K562 (cell line): ENCODE results near the gene OXSR1. TPM values are rescaled to one million over a fixed set of nuclear protein-coding genes. Genes with fewer than 3 reads are reported as not detected.

ENCODE experiments used
- CEBPZ ChIP-seq: fragments of 150-350 bp; IDR thresholded peaks from 2 replicates; pipeline ENCODE4 v1.6.1; 2014; ENCODE audit warnings: low read depth, mild to moderate bottlenecking, low read length, borderline replicate concordance
- CSDE1 ChIP-seq, 2 experiments: fragments of 450-650 bp; IDR thresholded peaks; 2 replicates each; pipeline ENCODE4 v1.6.1; 2016; ENCODE audit warnings: mild to moderate bottlenecking in 1 of 2
- FOXP4 ChIP-seq: sonication (generic); formaldehyde crosslinking; IDR thresholded peaks from 2 replicates; pipeline ENCODE4 v1.8.0; 2022; ENCODE audit warnings: mild to moderate bottlenecking, missing genetic modification reagents, borderline replicate concordance
- MCM5 ChIP-seq: fragments of 450-650 bp; IDR thresholded peaks from 2 replicates; pipeline ENCODE4 v1.6.1; 2016; ENCODE audit warnings: low read depth
- SIX5 ChIP-seq, 2 experiments: IDR thresholded peaks; 2 replicates each; pipeline ENCODE4 v1.6.1; 2011; ENCODE audit warnings: low read length in 2 of 2, borderline replicate concordance in 1 of 2, low read depth in 1 of 2, mild to moderate bottlenecking in 1 of 2, moderate library complexity in 1 of 2; ENCODE audit not compliant: insufficient read depth in 1 of 2
- SRSF3 ChIP-seq: fragments of 200-400 bp; formaldehyde crosslinking; IDR thresholded peaks from 2 replicates; pipeline ENCODE4 v1.6.1; 2016; ENCODE audit warnings: mild to moderate bottlenecking, low read length, moderate library complexity; ENCODE audit not compliant: insufficient read depth
- USF1 ChIP-seq: sonication (generic); formaldehyde crosslinking; IDR thresholded peaks from 2 replicates; pipeline ENCODE4 v1.9.0; 2022; ENCODE audit warnings: mild to moderate bottlenecking, missing genetic modification reagents
- ZMIZ1 ChIP-seq, 2 experiments: fragments of 150-350 bp in 1 of 2; IDR thresholded peaks; 2 replicates each; pipeline ENCODE4 v1.6.1; 2012 to 2016; ENCODE audit warnings: low read depth in 2 of 2, low read length in 2 of 2, mild to moderate bottlenecking in 1 of 2, moderate library complexity in 1 of 2
- ZNF639 ChIP-seq, 2 experiments: fragments of 200-800 bp in 1 of 2; sonication (Bioruptor generic) in 1 of 2; sonication (generic) in 1 of 2; formaldehyde crosslinking in 1 of 2; IDR thresholded peaks in 1 of 2; conservative IDR thresholded peaks in 1 of 2; 2 replicates each; pipeline versions ENCODE4 v1.5.0 to v1.6.1; 2016 to 2020; ENCODE audit warnings: missing compliant biosample characterization in 1 of 2, missing genetic modification characterization in 1 of 2, missing genetic modification reagents in 1 of 2
- ZNF740 ChIP-seq, 3 experiments: fragments of 200-800 bp in 1 of 3; sonication (Bioruptor generic) in 1 of 3; sonication (generic) in 1 of 3; formaldehyde crosslinking in 1 of 3; IDR thresholded peaks; 2 replicates each; pipeline versions ENCODE4 v1.6.1 to v1.8.0; 2016 to 2022; ENCODE audit warnings: mild to moderate bottlenecking in 2 of 3, missing compliant biosample characterization in 2 of 3, missing genetic modification characterization in 2 of 3, missing genetic modification reagents in 1 of 3
- polyA plus RNA-seq, 8 experiments: library from polyadenylated mRNA; depleted of rRNA in 4 of 8; stranded (reverse) in 5 of 8; unstranded in 3 of 8; fragments of >200 nt; fragmentation: Nextera tagmentation in 2 of 8; fragmentation: Illumina TruSeq in 1 of 8; extraction: Ambion mirVana in 2 of 8; extraction: Trizol in 1 of 8; gene quantifications; 2 replicates each; pipeline versions ENCODE4 v1.2.1 to v1.2.3, GENCODE V29; 2011 to 2014; ENCODE audit warnings: inconsistent platforms in 1 of 8, missing spikeins in 1 of 8
- total RNA-seq, 7 experiments: library from RNA; depleted of rRNA in 6 of 7; stranded (reverse); fragments of >200 nt in 6 of 7; fragmentation: Illumina TruSeq in 2 of 7; extraction: Trizol in 2 of 7; gene quantifications; 2 replicates each; pipeline versions ENCODE4 v1.2.1 to v1.2.3, GENCODE V29; 2011 to 2021; ENCODE audit warnings: low replicate concordance in 1 of 7

The OXSR1 gene
- total and polyA plus RNA-seq, 9 of the 15 experiments (the other 6 are each of a cell fraction or from before 2014, with no cell fraction given): 15.7 to 87.6 (median 48.7) TPM

GRCh38 chr3:38117748-38118420 lies 47.5 kb upstream of the OXSR1 start (continued):
- no peak for TF ChIP-seq ZNF639 (CRISPR knock-in tag; conservative IDR thresholded peaks at IDR 0.05 in 1 of 2, IDR thresholded peaks at IDR 0.05 in 1 of 2)
- TF ChIP-seq ZMIZ1 (IDR thresholded peaks at IDR 0.05; ENCODE audit: low read depth in 2 of 2, low read length in 2 of 2): no peak
- no peak for TF ChIP-seq CSDE1 (IDR thresholded peaks at IDR 0.05)
- no peak for TF ChIP-seq CEBPZ
- TF ChIP-seq USF1: peak; percentile 66
- no peak for TF ChIP-seq FOXP4 (CRISPR knock-in tag)
- TF ChIP-seq SRSF3: no peak
- no peak for TF ChIP-seq ZNF740 (CRISPR knock-in tag; IDR thresholded peaks at IDR 0.05)
- no peak for TF ChIP-seq ZNF740 (tag; IDR thresholded peaks at IDR 0.05)
- no peak for TF ChIP-seq SIX5 (IDR thresholded peaks at IDR 0.05; ENCODE audit: borderline replicate concordance in 1 of 2, insufficient read depth in 1 of 2, low read depth in 1 of 2, low read length in 2 of 2)
- no peak for TF ChIP-seq MCM5
